NK-92 (cell line): ENCODE data around the gene JAZF1.

ENCODE experiments used
- DNase-seq: peaks from one replicate; lab custom pipeline; 2025; ENCODE audit not compliant: unreplicated experiment; lab: John Stamatoyannopoulos, UW

Gene JAZF1

DNA sequence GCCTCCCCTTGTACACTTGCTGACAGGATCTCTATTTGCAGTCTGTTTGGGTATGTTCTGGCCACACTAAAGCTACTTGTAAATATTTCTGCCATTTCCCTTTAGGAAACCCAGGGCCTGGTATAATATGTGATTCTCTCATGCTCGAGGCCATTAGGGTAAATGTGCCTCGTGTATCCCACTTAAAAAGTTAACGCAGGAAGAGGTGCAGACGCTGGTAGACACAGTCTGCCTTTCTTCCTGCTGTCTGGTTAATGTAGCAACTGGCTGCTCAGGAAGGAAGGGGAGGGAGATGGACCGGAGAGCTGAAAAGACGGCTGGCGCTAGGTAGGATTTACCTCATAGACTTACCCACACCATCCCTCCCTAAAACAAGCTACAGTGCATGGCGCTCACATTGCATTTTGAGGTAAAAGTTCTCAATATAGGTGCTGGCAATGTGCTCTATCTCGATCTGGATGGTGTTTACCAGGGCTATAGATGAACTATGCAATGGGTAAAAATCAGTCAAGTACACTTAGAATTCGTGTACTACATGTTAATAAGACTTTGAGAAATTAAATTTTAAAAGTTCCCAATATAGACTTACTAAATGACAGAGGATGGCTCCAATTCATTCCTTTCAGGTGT lies 125.9 kb downstream of the JAZF1 start:
- no peak for DNase-seq

DNA sequence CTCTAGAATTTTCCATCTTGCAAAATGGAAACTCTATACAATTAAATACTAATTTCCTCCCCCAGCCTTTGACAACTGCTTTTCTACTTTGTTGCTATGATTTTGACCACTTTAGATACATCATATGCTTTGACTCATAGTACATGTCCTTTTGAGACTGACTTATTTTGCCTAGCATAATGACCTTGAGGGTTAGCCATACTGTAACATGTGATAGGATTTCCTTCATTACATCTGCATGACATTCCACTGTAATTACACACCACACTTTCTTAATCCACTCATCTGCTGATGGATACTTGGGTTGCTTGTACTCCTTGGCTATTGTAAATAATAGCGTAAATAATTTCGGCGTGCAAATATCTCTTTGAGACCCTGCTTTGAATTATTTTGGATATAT lies 127.7 kb downstream of the JAZF1 start:
- DNase-seq, result no peak

DNA sequence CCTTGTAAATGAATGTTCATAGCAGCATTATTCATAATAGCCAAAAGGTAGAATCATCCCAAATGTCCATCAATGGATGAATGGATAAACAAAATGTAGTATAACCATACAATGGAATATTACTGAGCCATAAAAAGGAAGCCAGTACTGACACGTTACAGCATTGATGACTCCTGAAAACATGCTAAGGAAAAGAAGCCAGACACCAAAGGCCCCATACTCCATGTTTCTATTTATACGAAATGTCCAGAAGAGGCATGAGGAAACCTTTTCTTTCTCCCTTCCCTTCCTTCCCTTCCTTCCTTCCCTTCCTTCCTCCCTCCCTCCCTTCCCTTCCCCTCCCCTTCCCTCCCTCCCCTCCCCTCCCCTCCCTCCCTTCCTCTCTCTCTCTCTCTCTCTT lies 131.9 kb downstream of the JAZF1 start:
- no peak for DNase-seq

DNA sequence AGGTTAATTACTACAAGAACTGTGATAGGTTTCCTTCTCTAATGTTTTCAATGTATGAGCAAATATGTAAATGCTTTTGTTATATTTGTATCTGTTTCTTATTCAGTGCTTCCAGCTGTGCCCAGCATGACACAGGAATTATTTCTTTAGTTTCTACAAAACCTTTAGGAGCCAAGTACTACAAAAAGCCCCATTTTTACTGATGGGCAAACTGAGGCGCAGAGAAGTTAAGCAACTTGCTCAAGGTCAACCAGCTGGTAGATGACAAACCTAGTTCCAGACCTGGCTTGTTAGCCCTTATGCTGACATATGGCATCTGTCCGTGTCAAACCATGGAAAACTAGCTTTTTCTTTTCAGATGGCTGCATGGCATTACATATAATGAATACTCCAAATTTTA lies 134.6 kb downstream of the JAZF1 start:
- DNase-seq, result no peak

DNA sequence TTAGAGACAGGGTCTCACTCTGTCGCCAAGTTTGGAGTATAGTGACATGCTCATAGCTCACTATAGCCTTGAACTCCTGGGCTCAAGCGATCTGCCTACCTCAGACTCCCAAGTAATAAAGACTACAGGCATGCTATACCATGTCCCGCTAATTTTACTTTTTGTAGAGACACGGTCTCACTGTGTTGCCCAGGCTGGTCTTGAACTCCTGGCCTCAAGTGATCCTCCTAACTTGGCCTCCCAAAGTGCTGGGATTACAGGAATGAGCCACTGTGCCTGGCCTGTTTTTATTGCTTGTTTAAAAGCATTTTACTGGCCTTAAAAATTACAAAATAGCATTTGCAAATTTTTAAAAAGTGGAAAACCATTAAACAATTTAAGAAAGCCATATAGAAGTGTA lies 135.0 kb downstream of the JAZF1 start:
- DNase-seq, result no peak

DNA sequence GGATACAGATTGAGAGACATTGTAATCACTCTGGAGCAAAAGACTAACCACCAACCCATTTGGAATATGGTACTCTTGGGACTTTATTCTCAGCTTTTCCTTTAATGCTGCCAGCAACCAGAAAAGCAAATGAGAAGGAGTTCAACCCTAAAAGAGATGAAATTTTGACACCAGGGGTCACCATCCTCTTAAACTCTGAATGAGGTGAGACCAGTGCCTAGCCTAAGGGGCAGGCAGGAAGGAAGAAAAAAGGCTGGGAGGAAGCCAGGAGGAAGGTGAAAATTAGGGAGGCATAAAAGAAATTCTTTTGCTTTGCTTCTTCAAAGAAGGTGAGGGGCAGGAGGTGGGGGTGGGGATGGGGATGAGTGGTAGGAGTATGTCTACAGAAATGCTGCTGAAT lies 135.8 kb downstream of the JAZF1 start:
- DNase-seq, result no peak

DNA sequence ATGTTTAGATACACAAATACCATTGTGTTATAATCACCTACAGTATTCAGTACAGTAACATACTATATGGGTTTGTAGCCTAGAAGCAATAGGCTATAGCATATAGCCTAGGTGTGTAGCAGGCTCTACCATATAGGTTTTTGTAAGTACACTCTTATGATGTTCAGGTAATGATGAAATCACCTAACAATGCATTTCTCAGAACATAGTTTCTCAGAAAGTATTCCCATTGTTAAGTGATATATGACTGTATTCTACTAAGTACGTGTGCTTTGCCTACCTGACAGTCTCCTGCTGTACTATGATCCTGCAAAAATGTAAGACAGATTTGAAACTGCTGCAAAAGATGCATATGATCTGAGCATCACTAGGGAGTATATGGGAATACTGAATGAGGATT lies 137.9 kb downstream of the JAZF1 start:
- no peak for DNase-seq

DNA sequence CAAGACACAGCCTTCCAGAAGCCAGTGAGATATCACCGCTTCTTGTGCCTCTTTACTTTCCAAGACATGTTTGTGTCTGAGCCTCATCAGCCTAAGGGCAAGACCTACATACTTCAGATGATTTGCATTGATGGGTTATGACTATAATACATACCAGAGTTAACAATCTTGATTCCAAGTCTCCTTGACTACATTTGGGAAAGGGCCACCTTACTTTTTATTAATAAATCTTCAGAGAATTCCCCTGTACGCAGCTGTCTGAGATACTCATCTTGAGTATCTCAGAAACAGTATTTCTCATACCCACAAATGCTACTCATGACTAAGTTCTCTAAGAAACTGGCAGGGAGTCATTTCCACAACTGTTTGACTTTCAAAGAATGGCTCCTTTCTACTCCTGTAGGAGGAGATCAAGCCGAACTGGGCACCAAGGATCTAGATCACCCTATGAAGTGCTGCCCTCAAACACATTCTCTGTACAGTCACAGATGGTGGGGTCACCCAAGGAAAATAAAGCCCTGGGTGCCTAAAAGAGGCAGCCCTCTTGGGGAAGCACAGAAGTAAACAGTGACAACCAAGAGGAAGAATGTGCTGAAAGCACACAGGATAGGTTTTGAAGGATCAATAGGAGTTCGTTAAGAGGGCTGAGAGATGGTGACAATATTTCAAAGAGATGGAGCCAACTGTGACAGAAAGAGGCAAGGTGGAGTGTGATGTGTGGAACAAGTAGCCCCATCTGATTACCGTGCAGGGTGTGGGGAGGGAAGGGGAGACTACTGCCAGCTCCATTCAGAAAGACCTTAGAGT lies 138.9 kb downstream of the JAZF1 start:
- no peak for DNase-seq

DNA sequence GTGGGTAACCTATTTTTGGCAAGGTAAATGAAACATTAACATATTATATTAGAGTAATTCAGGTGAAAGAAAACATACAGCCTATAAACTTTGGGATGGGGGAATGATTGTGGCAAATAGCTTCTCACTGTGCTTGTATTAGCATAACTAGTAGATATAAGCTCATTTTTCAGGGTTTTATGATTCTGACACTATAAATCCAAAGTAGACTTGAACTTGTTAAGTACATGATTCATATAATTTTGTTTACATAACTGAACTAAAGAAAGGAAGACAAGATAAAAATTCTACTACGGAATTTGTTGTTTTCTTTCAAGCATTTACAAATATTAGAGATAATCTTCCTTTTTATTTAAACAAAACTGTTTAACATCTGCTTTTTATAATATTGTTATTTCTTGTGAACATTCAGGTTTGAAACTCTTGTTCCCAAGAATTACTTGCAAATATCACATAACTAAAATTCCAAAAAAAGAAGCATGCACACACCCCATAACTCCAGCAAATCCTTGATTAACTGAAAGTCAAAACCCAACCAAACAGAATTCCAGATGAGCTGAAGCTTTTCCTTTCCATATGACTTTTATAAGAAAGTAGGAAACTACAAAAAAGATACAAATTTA lies 142.3 kb downstream of the JAZF1 start:
- DNase-seq, result no peak

DNA sequence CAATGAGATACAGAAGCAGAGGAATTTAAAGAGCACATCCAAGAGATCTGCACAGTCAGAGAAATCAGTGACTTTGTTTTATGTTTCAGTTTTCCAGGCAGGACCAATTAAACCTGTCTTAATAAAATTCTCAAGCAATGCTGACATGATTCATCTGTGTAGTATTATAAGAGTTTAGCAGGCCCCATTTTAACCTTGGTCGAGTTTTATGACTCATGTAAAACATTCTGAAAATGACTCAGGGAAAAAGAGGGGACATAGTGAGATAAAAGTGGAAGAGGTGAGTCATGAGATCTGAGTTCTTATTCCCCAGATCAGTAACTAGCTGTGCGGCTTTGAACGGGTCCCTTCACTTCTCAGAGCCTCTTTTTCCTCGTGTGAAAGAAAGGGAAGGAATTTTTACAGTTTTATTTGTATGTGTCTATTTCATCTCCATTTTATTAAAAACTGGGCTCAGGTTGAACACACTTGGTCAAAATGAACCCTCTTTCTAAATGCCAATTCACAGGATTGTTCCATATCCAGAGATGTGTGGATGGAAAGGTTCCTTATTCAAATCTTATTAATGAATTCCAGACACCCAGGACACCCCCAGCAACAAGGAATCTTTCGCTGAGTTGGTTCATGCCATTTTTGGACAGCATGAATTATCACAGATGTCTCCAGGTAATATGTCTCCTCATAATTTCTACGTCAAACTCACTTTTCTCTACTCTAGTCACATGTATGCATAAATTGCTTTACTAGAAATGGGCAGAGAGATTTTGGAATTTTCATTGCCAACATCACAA lies 143.2 kb downstream of the JAZF1 start:
- no peak for DNase-seq

DNA sequence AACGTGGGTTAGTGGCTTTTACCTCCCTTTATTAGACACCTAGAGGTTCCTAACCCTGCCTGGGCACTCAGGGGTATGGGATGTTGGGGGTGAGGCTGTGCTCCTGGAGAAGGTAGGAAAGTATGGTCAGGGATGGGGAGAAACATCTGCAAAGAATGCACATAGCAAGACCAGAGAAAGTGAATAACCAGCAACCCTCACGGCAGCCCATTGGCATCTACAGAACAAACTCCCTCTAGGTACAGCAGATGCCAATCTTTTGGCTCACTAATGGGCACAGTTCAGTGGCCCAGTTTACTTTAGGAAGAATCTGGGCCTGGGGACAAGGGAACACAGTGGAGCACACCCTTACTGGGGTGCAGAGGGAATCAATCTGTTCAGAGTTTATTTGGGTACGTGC lies 143.9 kb downstream of the JAZF1 start:
- no peak for DNase-seq

DNA sequence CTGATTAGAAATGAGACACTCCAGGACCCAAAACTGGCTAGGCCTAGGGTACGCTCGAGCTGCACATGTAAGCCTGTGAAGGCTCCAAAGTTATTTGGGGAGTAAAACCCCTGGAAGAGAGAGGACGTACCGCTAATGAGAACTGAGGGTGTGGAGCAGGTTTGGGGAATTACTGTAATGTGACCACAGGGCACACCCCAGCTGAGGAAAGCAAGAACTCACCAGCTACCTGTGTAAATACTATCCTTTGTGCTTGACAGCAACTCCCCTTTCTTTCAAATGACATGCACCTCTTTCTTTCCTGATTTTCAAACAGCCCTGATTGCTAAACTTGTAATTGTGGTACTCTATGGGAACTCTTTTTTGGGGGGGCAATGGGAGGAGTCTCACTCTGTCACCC lies 147.2 kb downstream of the JAZF1 start:
- DNase-seq, result no peak

DNA sequence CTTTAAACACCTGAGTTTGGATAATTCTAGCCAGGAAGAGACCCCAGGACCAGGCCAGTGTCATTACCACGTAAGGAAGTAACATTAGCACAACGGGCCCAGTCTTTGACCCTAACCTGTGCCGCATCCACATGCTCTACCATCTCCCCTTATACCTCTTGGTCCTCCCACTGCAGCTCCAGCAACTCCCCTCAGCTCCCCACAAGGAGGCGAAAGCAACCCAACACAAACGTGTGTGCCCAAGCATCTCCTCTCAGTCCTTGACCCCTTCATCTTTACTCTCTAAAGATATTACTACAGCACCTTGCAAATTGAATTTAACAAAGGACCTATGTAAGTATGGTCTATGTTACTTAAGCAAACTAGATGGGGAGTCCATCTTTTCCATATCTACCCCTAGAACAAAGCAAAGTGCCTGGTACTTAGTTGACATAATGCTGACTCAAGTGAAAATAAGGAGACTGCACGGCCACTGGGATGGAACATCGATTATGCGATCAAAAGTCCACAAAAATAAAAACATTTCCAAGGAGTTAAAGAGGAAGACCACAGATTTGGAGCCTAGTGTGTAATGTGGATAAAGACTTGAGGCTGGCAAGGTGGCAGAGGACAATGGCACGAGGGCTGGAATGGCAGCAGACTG lies 147.7 kb downstream of the JAZF1 start:
- DNase-seq, result no peak

DNA sequence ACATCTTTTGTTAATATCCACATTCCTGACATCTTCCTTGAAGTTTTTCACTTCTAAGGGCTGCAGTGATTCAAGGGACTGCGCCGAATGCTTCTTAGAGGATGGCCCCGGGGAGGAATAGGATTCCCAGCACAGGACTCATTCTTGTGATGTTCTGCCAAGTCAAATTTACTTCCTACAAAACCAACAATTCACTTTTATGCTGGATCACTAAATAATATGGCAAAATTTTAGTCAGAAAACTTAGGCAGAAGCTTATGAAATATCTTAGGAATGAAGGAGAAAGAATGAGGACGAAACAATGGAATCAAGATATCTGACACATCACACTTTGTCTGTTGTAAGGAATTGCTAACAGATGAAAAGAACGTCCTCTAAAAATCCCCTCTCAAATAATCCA lies 151.5 kb downstream of the JAZF1 start:
- no peak for DNase-seq

DNA sequence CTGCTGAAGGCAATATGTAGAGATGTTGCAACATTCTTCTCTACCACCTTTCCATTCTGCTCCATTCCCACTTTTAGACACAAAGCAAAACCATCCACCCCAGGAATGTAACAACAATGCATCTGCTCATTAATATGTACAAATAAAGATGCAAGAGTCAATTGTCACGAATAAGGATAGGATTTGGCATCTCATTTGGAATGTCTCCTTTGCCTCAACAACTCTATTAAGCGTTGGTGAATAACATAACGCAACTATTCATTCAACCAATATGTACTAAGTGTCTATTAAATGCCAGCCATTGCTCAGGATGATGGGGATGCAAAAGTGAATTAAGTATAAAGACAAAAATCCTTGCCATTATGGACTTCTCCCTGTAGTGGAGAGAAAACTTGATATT lies 152.1 kb downstream of the JAZF1 start:
- no peak for DNase-seq

DNA sequence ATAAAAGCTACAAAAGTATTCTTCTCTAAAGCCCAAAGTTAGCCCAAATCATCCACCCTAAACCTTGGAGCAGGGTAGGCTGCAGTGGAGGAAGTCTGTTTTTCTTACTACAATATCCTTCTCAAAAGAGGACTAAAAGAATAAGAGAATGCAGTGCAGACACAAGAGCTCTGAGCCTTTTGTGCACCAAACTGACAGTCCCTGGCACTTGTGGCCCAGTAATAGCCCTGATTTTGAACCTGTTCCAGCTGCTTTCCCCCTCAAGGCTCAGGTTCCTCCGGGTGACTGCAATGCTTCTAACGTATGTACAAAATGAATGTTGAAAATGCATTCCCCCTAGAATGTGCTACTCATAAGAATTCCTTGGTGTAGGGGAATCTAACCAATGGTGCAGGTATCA lies 154.4 kb downstream of the JAZF1 start:
- DNase-seq, result no peak

DNA sequence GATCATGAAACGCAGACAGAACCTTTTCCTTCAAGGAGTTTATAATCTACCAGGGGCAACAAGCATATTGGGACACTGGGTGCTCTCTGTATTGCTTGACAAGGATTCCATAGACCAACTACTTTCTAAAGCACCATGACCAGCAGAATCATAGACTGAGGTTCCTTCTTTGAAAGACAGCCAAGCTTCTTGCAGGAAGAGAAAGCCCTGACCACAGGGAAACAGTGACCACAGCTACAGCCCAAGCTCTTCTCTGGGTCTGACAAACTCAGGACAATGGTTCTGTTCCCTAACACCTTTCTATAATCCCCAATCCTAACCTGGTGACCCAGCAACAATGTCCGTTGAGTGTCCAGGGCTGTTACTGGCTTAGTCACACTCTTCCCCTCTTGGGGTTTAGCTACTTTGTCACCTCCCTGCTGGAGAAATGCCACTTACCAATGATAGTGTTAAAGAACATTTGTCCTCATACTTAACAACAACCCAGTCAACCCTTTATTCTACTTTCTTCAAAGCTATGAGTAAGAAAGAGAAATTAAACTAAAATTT lies 155.7 kb downstream of the JAZF1 start:
- no peak for DNase-seq

DNA sequence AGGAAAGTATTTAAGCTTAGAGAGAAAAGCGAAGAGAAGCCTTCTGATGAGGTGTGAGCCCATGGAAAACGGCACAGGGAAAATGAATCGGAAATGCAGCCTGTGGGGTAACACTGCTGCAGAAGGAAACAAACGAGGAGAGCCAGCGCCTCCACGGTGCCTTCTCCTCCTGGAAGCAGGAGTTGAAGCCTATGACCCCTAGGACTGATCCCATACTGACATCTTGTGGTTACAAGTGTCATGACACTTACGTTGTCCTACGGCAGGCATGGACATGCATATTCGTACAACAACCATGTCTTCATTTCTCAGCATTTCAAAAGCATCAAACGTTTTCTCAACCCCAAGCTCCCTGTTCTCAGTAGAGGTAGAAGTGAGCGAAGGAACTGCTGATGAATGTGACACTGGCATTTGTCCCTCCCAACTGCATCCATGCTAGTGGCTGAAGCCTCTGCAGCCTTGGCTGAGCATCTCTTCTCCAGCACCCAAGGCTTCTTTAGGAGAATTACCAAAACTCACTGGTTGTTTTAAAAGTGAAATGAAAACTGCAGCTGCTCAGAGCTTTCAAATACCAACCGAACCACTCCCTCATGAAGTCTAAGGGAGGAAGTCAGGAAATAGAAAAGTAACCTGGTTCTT lies 160.2 kb downstream of the JAZF1 start:
- no peak for DNase-seq

DNA sequence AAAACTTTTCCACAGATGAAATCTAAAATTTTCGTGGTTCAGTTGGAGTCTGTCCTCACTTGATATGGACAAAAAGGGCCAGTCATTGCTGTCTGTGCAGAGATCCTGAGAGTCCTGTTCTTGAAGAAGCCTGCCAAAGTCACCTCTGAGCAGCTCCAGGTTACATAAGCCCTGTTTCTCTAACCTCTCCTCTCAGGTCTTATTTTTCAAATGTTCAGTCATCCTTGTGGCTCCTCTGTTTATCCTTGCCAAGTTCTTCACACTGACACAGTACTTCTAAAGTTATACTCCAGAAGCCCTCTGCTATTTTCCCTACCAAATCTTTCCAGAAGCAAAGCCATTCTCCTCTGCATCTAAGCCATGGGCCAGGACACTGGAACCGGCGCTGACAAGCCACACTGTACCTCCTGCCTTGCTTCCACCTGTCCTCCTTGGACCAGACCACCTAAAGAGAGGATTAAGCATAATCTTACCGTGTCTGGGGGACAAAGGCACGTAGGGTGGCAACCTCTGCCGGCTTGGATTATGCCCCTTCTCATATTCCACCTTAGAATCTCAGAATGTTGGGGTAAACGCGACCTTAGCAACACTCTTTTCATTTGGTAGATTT lies 161.6 kb downstream of the JAZF1 start:
- no peak for DNase-seq

DNA sequence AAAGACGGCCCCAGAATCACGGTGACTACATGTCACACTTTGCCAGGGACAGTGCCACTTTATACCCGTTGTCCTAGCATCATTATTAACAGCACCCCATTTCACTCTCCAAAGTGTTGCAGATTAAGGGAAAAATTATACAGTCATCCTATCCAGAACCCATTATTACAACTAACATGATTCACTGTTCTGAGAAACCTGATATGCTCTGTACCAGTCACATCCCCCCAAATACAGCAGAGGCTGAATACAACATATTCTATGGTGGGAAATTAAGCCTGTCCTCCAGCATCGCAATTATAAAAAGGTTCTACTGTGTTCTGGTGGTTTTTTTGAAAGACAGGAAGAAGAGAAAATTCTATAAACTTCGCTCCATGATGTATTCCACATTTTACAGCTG lies 162.1 kb downstream of the JAZF1 start:
- DNase-seq, result no peak
